ENCODE data around the gene NTNG1. TPM values are rescaled to one million over a fixed set of nuclear protein-coding genes. Genes with fewer than 3 reads are reported as not detected.

Gene NTNG1
- total RNA-seq, 6 experiments from 2014 or later, result not detected

DNA sequence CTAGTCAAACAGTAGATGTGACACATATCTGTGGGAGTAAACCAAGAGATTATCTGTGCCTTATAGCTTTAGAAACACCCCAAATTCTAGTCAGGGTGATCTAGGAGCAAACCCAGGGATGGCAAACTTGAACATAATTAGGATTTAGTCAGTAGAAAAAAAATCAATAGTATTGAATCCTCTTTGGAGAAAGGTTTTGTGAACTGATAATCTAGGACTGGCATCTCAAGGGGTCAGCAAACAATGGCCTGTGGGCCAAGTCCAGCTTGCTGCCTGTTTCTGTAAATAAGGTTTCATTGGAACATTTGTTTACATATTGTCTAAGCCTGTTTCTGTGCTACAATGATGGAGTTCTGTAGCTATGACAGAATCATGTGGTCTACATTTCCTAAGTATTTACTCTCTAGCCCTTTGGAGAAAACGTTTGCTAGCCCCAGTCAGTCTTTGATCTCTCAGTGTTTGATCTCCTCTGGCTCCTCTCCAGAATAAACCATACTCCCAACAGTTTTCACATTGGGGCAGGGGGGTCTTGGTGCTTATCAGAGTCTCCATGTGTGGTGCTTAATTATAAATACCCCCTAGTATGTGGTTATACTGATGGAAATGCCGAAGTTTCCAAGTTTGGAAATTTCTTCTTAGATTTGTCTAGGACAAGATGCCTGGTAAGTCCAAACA is 385.8 kb downstream of the NTNG1 start:
- intact Hi-C loops (cut with DNase I), result loop anchor here in 1 of 2 donors (5.0 kb wide), 1 partner anchor 99 kb away; no protein-coding TSS in a partner anchor
- H3K4me1 ChIP-seq, result no peaks in the 10 kb centered on the region
- ATAC-seq, result peak; percentile 42 to 69 (median 52)
- no peaks in the 10 kb centered on the region for H3K27me3 ChIP-seq
- H3K27ac ChIP-seq, result no peak overlapping the region
- H3K4me3 ChIP-seq, result no peak overlapping the region
- H3K9me3 ChIP-seq, result no peaks in the 10 kb centered on the region
- DNase-seq, result no peak
- no peaks in the 10 kb centered on the region for H3K36me3 ChIP-seq
- no peak for TF ChIP-seq POLR2A (IDR thresholded peaks at IDR 0.05)
- TF ChIP-seq, protein P1, sequence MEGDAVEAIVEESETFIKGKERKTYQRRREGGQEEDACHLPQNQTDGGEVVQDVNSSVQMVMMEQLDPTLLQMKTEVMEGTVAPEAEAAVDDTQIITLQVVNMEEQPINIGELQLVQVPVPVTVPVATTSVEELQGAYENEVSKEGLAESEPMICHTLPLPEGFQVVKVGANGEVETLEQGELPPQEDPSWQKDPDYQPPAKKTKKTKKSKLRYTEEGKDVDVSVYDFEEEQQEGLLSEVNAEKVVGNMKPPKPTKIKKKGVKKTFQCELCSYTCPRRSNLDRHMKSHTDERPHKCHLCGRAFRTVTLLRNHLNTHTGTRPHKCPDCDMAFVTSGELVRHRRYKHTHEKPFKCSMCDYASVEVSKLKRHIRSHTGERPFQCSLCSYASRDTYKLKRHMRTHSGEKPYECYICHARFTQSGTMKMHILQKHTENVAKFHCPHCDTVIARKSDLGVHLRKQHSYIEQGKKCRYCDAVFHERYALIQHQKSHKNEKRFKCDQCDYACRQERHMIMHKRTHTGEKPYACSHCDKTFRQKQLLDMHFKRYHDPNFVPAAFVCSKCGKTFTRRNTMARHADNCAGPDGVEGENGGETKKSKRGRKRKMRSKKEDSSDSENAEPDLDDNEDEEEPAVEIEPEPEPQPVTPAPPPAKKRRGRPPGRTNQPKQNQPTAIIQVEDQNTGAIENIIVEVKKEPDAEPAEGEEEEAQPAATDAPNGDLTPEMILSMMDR (IDR thresholded peaks at IDR 0.05), result no peak
- 22% methylated on average over 2 of the region's 2 CpGs for WGBS (ENCODE audit: insufficient coverage, low coverage, low lambda C conversion rate, missing lambda C conversion rate)

DNA sequence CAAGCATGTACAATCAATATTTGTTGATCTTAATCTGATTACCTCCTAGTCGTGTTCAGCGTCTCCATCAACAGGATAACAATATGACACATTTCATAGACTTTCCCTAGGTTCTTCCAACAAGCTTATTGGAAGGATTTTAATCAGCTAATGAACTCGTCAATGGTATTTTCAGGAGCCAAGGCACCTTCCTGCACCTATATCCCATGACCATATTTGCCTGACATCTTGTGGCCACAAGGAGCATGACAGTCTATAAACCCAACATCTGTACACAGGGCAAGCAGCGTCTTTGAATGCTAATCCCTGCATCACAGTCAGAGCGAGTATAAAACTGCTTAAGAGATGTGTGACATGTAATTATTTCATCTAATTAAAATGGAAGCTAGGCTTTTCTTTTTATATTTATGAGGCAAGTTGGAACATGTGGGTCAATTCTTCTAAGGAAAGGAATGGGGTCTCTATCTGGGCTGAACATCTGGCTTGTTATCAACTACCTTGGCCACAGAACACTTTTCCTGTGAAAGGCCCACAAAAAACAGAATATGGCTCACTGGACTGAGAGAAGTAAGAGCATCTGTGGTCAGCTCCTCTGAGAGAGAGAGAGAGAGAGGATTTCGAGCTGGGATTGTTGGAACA is 388.8 kb downstream of the NTNG1 start:
- TF ChIP-seq POLR2A (IDR thresholded peaks at IDR 0.05), result no peak
- TF ChIP-seq, protein P1 (IDR thresholded peaks at IDR 0.05), result peak; percentile 59 to 79 (median 72)
- intact Hi-C loops (cut with DNase I), result loop anchor here in 1 of 2 donors (5.0 kb wide), 1 partner anchor 102 kb away; no protein-coding TSS in a partner anchor
- 16% methylated on average over 6 of the region's 6 CpGs for WGBS (ENCODE audit: insufficient coverage, low coverage, low lambda C conversion rate, missing lambda C conversion rate)

DNA sequence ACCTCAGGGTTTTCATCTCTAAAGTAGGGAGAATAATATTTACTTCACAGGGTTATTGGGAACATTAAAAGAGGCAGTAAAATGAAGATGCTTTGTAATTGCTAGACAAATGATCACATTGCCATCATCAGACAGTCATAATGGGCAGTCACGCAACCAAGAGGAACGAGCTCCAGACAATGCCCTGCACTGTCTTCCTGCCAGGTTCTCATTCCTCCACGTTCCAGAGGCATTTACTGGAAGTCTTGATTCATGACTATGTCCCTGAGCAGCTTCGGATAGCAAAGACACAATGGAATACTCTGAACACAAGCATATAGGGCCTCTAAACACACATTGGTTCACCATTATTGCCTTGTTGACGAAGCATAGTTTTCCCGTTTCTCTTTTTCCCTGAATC is 389.7 kb downstream of the NTNG1 start:
- Histone ChIP-seq H3K4me1 (no peaks in the 10 kb centered on the region), H3K36me3 (no peaks in the 10 kb centered on the region), H3K27me3 (no peaks in the 10 kb centered on the region), H3K9me3 (no peaks in the 10 kb centered on the region), H3K4me3 (no peak overlapping the region), H3K27ac (no peak overlapping the region)
- TF ChIP-seq POLR2A (IDR thresholded peaks at IDR 0.05), result no peak
- TF ChIP-seq, protein P1 (IDR thresholded peaks at IDR 0.05), result no peak
- intact Hi-C loops (cut with DNase I), result no loop called here
- ATAC-seq (no peak), DNase-seq (no peak)
- WGBS (ENCODE audit: insufficient coverage, low coverage, low lambda C conversion rate, missing lambda C conversion rate), result 42% methylated on average over 6 of the region's 6 CpGs

More for the DNA sequence above, 388.8 kb downstream of the NTNG1 start:
- H3K27me3 ChIP-seq, result no peaks in the 10 kb centered on the region
- no peaks in the 10 kb centered on the region for H3K36me3 ChIP-seq
- DNase-seq, result no peak
- no peaks in the 10 kb centered on the region for H3K4me1 ChIP-seq
- no peaks in the 10 kb centered on the region for H3K9me3 ChIP-seq
- peak; percentile 82 to 89 (median 88) for ATAC-seq
- no peak overlapping the region for H3K27ac ChIP-seq
- no peak overlapping the region for H3K4me3 ChIP-seq

DNA sequence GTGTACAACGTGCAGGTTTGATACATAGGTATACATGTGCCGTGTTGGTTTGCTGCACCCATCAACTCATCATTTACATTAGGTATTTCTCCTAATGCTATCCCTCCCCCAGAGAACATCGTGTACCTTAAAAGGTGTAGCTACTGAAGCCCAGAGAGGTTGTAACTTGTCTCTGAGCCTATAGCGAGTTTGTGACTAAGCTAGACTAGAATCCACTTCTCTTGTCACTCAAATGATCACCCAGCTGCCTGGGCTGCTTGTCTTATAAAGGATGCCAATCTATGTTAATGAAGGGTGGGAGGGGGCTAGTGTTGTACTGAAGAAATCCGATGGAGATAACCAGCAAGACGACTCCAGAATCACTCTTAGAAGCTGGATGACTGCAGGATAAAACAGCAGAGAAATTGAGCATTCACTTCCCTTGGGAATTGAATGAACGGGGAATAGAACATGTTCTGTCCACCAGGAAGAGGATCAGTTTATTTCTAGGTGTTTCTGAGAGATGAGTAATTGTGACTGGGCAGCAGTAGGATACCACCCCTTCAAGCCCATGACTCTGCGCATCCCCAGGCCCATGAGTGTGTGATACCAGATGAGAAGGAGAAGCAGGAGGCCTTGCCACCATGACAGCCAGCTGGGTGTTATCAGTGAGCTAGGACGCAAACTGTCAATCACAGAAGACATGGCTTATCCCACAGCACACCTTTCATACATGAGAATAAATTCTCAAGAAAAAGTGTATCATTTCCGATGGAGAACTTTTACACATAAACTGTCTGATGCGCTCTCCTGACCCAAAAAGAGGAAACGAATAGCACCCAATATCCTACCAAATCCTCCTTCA is 390.4 kb downstream of the NTNG1 start:
- H3K27me3 ChIP-seq, result no peaks in the 10 kb centered on the region
- H3K9me3 ChIP-seq, result no peaks in the 10 kb centered on the region
- 63% methylated on average over 11 of the region's 12 CpGs for WGBS (ENCODE audit: insufficient coverage, low coverage, low lambda C conversion rate, missing lambda C conversion rate)
- no peak for ATAC-seq
- no peak for TF ChIP-seq POLR2A (IDR thresholded peaks at IDR 0.05)
- TF ChIP-seq, protein P1 (IDR thresholded peaks at IDR 0.05), result no peak
- intact Hi-C loops (cut with DNase I), result no loop called here
- H3K36me3 ChIP-seq, result no peaks in the 10 kb centered on the region
- DNase-seq, result no peak
- H3K4me1 ChIP-seq, result no peaks in the 10 kb centered on the region
- no peak overlapping the region for H3K4me3 ChIP-seq
- H3K27ac ChIP-seq, result no peak overlapping the region

Measured in right lobe of liver (tissue), 6 donors.